GM21737 (cell line): ENCODE results near the gene GLIPR1L1.

ENCODE experiments used
- ATAC-seq: cut with Tn5 transposase; IDR thresholded peaks from one replicate; pipeline ENCODE4 v1.9.1; 2021; ENCODE audit warnings: mild to moderate bottlenecking, moderate library complexity; ENCODE audit not compliant: unreplicated experiment

The GLIPR1L1 gene

DNA sequence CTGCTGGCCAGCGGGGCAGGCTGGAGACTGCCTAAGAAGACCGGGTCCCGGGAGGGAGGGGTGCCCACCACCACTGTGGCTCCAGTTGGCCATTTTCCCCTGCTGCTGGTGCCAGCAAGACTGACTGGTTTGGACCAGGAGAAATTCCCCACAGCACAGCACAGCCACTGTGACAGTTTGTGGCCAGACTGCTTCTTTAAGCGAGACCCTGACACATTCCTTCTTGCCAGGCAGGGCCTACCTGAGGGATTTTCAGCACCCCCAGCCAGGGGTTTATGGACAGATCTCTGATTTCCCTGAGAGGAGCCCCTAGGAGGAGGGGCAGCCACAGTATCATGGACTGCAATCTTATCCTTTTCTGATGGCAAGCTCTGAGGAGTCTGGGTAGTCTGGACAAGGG is 15.5 kb downstream of the GLIPR1L1 start:
- ATAC-seq = no peak

DNA sequence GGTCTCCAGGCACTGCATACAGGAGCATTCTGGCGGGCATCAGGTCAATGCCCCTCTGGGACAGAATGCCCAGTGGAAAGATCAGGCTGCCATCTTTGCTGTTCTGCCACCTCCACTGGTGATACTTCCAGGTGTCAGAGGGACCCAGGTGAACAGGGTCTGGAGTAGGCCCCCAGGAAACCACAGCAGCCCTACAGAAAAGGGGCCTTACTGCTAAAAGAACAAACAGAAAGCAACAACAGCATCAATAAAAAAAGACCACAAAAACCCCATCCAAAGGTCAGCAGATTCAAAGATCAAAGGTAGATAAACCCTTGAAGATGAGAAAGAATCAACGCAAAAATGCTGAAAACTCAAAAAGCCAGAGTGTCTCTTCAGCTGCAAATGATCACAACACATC is 15.9 kb downstream of the GLIPR1L1 start:
- ATAC-seq = no peak

DNA sequence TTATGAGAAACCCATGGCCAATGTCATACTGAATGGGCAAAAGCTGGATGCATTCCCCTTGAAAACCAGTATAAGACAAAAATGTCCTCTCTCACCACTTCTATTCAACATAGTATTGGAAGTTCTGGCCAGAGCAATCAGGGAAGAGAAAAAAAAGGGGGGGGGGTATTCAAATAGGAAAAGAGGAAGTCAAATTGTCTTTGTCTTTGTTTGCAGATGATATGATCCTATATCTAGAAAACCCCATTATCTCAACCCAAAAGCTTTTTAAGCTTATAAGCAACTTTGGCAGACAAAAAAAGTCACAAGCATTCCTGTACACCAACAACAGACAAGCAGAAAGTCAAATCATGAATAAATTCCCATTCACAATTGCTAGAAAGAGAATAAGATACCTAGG is 19.5 kb downstream of the GLIPR1L1 start:
- ATAC-seq = no peak

DNA sequence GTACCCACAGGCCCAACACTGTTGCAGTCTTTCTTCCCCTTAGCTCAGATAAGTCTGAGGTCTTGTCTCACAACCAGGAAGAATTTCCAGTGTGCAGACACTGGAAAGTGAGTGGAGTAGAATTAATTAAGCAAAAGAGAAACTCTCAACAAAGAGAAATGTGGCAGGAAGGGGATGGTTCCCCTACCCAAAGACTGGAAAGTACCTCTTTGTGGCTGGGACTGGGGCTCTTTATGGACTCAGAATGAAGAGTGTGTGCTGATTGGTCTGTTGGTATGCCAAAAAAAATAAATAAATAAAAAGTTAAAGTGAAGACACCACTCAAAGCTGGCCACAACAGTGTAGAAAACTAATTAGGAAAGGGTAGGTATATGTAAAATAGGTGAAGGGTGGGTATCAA is 26.4 kb downstream of the GLIPR1L1 start:
- no peak for ATAC-seq

DNA sequence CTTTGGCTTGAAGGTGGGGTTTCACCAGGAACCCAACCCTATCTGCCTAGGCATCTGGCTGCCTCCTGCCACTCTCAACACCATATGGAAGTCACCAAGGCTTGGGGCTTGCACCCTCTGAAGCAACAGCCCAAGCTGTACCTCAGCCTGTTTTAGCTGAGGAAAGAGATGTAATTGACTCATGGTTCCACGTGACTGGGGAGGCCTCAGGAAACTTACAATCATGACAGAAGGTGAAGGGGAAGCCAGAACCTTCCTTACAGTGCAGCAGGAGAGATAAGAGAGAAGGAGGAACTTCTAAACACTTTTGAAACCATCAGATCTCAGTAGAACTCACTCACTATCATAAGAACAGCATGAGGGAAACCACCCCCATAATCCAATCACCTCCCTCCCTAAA is 26.9 kb downstream of the GLIPR1L1 start:
- no peak for ATAC-seq

DNA sequence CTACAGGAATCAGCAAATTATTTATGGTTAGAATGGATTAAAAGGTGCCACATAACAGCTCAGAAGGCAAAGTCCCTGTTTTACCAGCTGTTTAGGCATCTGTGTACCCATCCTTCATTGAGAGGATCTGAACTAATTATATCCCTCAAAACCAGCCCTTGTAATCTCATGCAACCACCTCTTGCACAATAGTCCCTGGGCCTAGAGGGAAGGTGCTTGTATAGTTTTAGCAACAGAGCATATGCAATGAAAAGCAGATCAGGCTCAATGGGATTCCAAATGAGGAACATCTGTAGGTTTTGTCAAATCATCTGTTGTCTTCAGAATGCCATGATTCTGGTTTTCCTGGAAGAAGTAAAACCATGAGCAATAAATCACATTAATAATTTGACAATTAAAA is 30.4 kb downstream of the GLIPR1L1 start:
- ATAC-seq = no peak

DNA sequence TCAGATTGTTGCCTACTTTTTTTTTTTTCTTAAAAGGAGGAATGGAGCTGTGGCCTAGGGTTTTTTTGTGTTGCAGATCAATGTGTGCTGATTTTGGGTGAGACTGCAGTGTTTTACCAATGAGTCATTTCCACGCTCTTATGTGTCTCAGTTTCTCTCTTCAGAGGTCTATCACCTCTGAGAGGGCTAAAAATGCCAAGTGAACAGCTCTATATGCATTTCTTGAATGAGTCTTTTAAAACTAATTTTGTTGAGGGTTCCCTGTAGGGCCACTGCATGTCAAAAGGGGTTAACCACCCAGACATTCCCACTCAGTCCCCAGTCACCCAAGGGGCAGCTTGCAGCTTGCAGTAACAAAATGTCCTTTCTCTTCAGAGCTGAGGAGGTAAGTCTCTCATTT is 32.2 kb downstream of the GLIPR1L1 start:
- ATAC-seq = no peak

DNA sequence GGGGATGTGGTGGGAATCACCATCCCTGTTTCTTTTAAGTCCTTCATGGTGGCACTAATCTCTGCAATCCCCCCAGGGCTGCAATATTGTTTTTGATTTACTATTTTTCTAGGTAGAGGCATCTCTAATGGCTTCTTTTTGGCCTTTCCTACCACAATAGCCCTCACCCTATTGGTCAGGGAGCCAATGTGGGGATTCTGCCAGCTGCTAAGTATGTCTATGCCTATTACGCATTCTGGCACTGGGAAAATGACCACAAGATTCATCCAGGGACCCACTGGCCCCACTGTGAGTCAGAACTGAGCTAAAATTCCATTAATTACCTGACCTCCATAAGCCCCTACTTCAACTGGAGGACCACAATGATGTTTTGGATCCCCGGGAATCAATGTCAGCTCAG is 40.5 kb downstream of the GLIPR1L1 start:
- ATAC-seq = no peak

DNA sequence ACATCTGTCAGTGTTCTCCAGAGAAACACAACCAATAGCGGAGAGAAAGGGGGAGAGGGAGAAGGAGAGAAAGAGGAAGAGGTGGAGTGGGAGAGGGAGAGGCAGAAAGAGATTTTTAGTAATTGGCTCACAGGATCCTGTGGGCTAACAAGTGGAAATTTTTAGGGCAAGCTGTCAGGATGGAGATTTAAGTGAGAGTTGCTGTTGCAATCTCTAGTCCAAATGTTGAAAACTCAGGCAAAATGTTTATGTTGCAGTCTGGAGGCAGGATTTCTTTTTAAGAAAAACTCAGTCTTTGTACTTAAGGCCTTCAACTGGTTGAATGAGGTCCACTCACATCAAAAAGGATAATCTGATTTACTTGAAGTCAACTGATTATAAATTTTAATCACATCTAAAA is 43.9 kb downstream of the GLIPR1L1 start:
- ATAC-seq = no peak

DNA sequence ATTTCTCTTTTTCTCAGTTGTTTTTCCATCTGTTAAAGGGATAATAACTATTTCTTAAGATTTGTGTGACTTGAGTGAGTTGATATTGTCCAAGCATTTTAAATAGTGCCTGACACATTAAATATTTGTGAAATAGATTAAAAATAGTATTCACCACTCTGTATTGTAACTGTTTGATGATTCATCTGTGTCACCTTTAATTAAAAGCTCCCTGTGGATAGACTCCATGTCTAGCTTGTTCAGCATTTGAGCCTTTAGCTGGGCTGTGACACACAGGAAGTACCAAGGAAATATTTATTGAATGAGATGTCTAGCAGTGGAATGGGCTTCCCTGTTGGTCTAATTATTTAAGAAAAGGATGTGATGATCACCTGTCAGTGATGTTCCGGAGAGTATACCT is 54.6 kb downstream of the GLIPR1L1 start:
- no peak for ATAC-seq

DNA sequence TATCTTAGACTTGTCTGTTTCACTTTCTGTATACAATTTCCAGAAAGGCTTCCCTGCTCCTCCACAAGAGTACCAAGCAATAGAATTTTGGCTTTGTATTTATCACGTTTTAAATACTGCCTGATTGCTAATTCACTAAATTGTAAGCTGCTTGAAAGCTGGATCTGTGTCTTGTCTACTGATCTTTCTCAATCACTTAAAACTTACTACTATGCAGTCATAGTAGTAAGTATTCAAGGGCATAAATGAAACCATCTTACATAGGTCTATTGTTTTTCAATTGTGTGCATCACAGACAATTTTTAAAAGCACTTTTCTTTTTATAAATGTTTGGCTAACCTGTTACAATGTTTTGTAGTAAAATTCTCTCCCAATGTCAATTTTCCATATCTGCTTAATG is 55.2 kb downstream of the GLIPR1L1 start:
- no peak for ATAC-seq

DNA sequence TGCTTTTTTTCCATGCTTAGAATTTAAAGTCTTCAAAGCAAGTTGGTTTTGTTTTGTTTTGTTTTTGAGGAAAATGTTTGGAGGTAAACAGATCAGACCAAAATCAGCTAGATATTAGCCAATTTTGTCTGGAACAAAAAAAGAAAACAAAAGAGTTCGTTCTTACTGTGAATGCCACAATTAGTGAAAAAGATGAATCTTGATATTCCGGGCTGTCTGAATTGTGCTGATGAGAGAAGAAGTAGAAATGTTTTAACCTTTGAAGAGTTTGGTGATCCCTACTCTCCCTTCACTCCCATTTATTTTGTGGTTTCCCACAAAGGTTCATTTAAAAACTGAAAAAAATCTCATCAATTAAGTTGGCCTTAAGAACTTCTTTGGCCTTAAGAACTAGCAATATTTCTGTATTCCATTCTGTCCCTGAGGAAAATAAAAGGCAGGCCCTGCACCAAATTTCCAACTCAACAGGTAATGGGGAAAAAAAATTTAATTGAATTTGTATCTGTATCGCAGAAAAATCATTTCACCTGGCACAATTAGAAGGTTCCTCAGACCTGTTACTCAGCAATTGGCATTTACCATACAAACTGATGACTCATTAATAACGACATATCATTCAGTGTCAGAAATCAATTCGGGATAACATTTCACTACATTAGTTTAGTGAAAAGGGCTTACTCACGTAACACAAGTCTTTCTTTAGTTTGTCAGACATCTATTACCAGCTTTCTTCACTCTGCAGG is 55.9 kb downstream of the GLIPR1L1 start:
- ATAC-seq = no peak

DNA sequence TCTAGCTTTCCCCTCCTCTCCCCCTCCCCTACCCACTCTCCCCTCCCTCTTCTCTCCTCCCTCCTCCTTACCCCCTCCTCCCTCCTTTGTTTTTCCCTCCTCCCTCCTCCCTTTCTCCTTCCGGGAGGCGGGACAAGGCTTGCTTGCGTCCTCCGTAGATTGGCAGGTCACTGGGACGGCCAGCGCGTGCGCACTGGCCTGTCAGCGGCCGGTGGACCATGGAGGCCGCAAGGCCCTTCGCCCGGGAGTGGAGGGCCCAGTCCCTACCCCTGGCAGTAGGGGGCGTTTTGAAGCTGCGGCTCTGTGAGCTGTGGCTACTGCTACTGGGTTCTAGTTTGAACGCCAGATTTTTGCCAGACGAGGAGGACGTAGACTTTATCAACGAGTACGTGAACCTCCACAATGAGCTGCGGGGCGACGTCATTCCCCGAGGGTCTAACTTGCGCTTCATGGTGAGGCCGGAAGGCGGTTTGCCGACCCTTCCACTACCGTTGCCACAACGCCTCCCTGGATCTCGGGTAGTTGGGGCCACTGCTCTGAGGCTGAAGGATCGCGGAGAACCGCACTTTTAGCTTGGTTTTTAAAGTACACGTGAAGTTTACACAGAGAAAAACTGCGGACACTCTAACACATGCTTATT is 56.5 kb downstream of the GLIPR1L1 start, which contains the start of gene GLIPR1L2:
Gene GLIPR1L2 (plus strand): TSS at position 191 of the 640 bp plus-strand sequence. CDS start 28 bp downstream, at position 219.
- ATAC-seq = peak; percentile 98

DNA sequence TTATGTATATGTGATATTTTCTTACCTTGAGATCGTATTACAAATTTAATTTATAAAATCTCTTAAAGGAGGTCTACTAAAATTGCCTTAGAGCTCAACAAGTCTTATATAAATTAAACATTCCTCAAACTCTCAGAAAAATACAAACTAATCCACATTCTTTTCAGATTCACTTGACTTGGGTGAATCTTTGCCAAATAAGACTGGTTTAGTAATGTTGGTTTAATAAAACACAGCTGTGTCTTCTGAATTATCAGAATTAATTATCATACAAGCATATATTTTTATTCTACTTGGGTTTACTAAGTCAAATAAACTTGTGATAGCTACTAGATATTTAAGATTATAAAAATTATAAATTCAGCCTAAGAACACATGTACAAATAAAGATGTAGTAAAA is 69.8 kb downstream of the GLIPR1L1 start:
- ATAC-seq = no peak

DNA sequence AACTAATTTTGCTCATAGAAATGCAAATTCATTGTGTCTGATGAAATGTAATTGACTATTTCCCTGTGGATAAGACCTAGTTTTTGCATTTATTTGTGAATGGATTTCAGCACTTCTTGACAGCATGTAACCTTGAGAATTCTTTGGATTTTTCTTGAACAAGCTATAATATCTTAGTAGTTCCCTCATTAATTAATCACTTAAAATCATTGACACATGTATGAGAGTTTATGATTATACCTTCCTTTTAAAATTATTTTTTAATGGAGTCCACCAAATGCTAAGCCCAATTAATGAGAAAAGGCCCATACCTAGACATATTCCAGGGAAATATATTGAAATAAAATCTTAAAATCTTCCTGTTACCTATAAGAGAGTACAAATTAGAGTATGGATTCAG is 73.2 kb downstream of the GLIPR1L1 start:
- no peak for ATAC-seq

DNA sequence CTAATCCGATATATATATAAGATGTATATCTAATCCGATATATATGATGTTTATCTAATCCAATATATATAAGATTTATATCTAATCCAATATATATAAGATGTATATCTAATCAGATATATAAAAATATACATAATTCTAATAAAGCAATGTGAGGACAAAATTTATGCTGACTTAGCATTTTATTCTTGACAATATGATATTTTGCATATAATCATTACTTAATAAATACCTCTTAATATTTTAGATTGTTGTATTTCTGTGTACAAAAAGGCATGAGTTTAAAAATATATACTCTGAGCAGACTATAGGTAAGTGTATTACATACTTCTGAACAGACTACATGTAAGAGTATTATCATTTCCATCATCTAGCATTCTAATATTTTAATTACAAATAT is 75.4 kb downstream of the GLIPR1L1 start:
- no peak for ATAC-seq

DNA sequence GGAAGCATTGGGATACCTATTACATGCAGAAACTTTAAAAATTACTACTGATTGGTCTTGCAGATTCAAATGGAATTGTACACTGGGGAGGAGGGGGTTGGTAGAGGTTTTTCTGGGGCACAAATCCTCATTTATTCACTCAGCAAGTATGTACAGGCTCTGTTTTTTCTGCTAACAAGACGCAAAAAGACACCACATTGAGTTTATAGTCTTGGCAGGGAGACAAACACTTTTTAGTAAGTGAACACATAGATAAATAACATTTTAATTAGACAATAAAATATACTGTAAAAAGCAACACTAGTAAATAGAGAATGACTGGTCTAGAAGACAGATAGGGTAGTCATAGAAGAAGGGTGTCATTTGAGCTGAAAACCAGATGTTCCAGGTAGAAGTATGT is 80.2 kb downstream of the GLIPR1L1 start:
- ATAC-seq = no peak

DNA sequence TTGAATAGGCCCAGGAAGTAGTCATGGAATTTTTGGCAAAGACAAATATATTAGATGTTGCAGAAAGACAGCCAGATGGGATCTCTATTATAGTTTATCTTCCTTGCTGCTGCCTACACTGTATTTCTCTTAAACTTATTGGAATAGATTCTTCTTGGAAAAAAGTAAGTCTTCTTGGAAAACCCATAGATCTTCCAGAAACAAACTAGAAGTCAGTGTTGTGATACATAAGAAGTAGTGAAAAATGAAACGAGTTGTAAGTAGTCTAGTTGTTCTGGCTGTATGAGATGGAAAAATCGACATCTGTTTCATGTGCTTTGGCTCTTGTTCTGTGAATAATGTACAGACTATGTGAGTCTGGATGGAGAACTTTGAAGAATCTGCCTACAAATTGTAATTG is 85.4 kb downstream of the GLIPR1L1 start:
- no peak for ATAC-seq
